Measurements from ENCODE around the gene KRTAP20-4. TPM values are rescaled to one million over a fixed set of nuclear protein-coding genes. Genes with fewer than 3 reads are reported as not detected.

KRTAP20-4 gene
- total RNA-seq, 5 donors from 2014 or later (not counting 1 experiment from before 2014, with no cell fraction given) = not detected

DNA sequence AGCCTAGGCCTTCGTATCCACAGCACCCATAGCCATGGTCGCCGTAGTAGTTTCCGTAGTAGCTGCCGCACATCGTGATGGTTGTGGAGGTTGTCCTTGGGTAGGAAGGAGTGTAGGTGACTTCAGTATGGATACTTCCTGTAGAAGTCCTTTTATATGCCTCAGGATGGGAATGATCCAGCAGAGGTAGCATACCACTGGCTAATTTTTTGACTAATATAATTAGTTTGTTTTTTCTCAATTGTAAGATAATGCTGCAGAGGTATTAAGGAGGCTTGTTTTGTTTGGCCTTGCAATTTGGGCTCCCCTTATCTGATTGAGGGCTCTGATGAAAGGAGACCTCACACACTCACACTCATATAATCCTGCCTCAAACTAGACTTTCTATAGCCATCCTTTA lies 21.6 kb upstream of the KRTAP20-4 start, which contains the start of gene KRTAP6-2:
TSS of gene KRTAP6-2 (minus strand) at position 101 of the 400 bp plus-strand sequence. CDS start at position 73, 28 bp downstream.
- POLR2A ChIA-PET = no interaction called here
- ATAC-seq (replicated peaks in 1 of 4) (no peak), DNase-seq (no peak)
- H3K27ac Mint-ChIP-seq = no peak within 1 kb of the TSS
- Histone ChIP-seq H3K4me1 (ENCODE audit: control insufficient read depth in 1 of 2, extremely low read depth in 1 of 2, insufficient read depth in 2 of 2, low read length in 2 of 2) (no peaks in the 10 kb centered on the region), H3K27me3 (replicated peaks in 1 of 2; ENCODE audit: control insufficient read depth in 2 of 2, extremely low read depth in 1 of 2, insufficient read depth in 2 of 2, low read length in 1 of 2) (no peaks in the 10 kb centered on the region), H3K4me3 (ENCODE audit: control insufficient read depth in 1 of 2, extremely low read depth in 1 of 2, low read length in 1 of 2) (no peak within 1 kb of the TSS), H3K9me3 (no peaks in the 10 kb centered on the region), H3K36me3 (ENCODE audit: control insufficient read depth in 2 of 2, extremely low read depth in 1 of 2, insufficient read depth in 1 of 2, low read length in 1 of 2) (no peaks in the 10 kb centered on the region), H3K27ac (ENCODE audit: low read length) (no peak within 1 kb of the TSS)
- H3K36me3 Mint-ChIP-seq = no peaks in the 10 kb centered on the region
- peaks cover 0 to 6% (median 0%) of the 10 kb centered on the region in 3 donors for H3K9me3 Mint-ChIP-seq
- WGBS (ENCODE audit: insufficient coverage) = 92% methylated on average over 4 of the region's 6 CpGs
- no peaks in the 10 kb centered on the region for H3K4me1 Mint-ChIP-seq
- peaks cover 0 to 6% of the 10 kb centered on the region in 2 donors for H3K27me3 Mint-ChIP-seq
- CTCF ChIA-PET = interaction anchor here in 1 of 2 donors (0.7 kb wide), 1 partner anchor 295 kb away, joined by 4 read pairs; no protein-coding TSS in a partner anchor
- no peak within 1 kb of the TSS for H3K4me3 Mint-ChIP-seq

DNA sequence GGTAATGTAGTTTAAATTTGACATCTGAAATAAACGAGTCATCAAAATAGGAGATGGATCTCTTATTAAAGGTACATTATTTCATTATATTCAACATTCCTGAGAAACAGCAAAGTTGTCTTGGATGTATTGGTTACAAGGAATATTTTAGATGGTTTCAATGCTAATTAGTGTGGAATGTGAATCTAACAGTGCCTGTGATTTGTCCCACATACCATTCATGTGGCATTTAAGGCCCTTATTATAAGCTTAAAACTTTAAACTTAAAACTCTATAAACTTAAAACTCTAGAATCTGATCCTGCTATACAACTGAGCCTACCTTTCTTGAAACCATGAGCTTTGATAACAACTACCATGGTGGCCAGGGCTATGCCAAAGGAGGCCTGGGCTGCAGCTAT lies 19.6 kb upstream of the KRTAP20-4 start, which contains the start of gene KRTAP22-1:
TSS of gene KRTAP22-1 (plus strand) at position 301 of the 400 bp plus-strand sequence.
- peaks cover 0 to 6% (median 0%) of the 10 kb centered on the region in 3 donors for H3K9me3 Mint-ChIP-seq
- H3K4me1 Mint-ChIP-seq = no peaks in the 10 kb centered on the region
- no peaks in the 10 kb centered on the region for H3K36me3 ChIP-seq (ENCODE audit: control insufficient read depth in 2 of 2, extremely low read depth in 1 of 2, insufficient read depth in 1 of 2, low read length in 1 of 2)
- no peak within 1 kb of the TSS for H3K27ac Mint-ChIP-seq
- ChIA-PET POLR2A (no interaction called here), CTCF (interaction anchor here in 1 of 2 donors (0.5 kb wide), 1 partner anchor 72 kb away, joined by 3 read pairs; no protein-coding TSS in a partner anchor)
- H3K27ac ChIP-seq (ENCODE audit: low read length) = no peak within 1 kb of the TSS
- no peak within 1 kb of the TSS for H3K4me3 Mint-ChIP-seq
- no peaks in the 10 kb centered on the region for H3K36me3 Mint-ChIP-seq
- H3K4me1 ChIP-seq (ENCODE audit: control insufficient read depth in 1 of 2, extremely low read depth in 1 of 2, insufficient read depth in 2 of 2, low read length in 2 of 2) = no peaks in the 10 kb centered on the region
- H3K27me3 ChIP-seq (replicated peaks in 1 of 2; ENCODE audit: control insufficient read depth in 2 of 2, extremely low read depth in 1 of 2, insufficient read depth in 2 of 2, low read length in 1 of 2) = no peaks in the 10 kb centered on the region
- no peak for ATAC-seq (replicated peaks in 1 of 4)
- DNase-seq = no peak
- H3K4me3 ChIP-seq (ENCODE audit: control insufficient read depth in 1 of 2, extremely low read depth in 1 of 2, low read length in 1 of 2) = no peak within 1 kb of the TSS
- no peaks in the 10 kb centered on the region for H3K9me3 ChIP-seq
- no CpG with 5 or more reads among the region's 1 CpG for WGBS (ENCODE audit: insufficient coverage)
- peaks cover 0 to 6% of the 10 kb centered on the region in 2 donors for H3K27me3 Mint-ChIP-seq

DNA sequence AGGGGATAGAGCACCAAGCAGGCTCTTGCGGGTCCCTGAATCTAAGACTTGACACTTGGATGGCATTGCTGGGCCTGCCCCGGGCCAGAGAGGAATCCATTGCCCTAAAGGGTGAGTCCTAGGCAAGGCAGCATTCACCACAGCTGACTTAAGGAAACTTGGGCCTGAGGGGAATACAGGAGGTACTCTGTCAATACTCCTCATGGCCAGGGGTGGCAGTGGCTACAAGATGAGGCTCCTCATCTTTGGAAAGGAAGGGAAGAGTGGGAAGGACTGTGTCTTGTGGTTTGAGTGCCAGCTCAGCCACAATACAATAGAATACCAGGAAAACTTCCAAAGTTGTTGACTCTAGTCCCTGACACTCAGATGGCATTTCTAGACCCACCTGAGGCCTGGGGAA lies 14.5 kb upstream of the KRTAP20-4 start:
- no peak overlapping the region for H3K4me3 Mint-ChIP-seq
- CTCF ChIA-PET = no interaction called here

DNA sequence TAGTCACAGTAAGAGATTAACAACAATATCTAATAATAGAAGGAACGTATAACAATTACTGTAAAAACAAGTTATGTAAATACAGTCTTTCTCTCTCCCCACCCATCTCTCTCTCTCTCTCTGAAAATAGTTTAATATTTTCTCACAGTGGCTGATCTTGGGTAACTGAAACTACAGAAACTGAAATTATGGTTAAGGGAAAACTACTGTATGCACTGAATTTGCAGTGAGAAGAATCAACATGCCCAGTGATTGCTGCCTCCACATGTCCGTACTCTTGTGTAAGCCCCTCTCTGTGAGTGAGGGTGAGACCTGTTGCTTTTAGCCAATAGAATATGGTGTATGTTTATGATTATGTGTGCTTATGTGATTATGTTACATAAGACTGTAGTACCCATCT lies 8.3 kb upstream of the KRTAP20-4 start:
- Histone ChIP-seq H3K9me3 (no peaks in the 10 kb centered on the region), H3K4me3 (ENCODE audit: control insufficient read depth in 1 of 2, extremely low read depth in 1 of 2, low read length in 1 of 2) (no peak overlapping the region), H3K27me3 (replicated peaks in 1 of 2; ENCODE audit: control insufficient read depth in 2 of 2, extremely low read depth in 1 of 2, insufficient read depth in 2 of 2, low read length in 1 of 2) (no peaks in the 10 kb centered on the region), H3K27ac (ENCODE audit: low read length) (no peak overlapping the region), H3K36me3 (ENCODE audit: control insufficient read depth in 2 of 2, extremely low read depth in 1 of 2, insufficient read depth in 1 of 2, low read length in 1 of 2) (no peaks in the 10 kb centered on the region), H3K4me1 (ENCODE audit: control insufficient read depth in 1 of 2, extremely low read depth in 1 of 2, insufficient read depth in 2 of 2, low read length in 2 of 2) (no peaks in the 10 kb centered on the region)
- ChIA-PET CTCF (no interaction called here), POLR2A (no interaction called here)
- no peak for ATAC-seq (replicated peaks in 1 of 4)
- Mint-ChIP-seq H3K36me3 (no peaks in the 10 kb centered on the region), H3K27me3 (peaks cover 0 to 3% of the 10 kb centered on the region in 2 donors), H3K4me3 (no peak overlapping the region), H3K27ac (no peak overlapping the region), H3K4me1 (no peaks in the 10 kb centered on the region), H3K9me3 (peaks cover 4 to 5% (median 4%) of the 10 kb centered on the region in 3 donors)
- DNase-seq = no peak
- 100% methylated on average over 1 of the region's 2 CpGs for WGBS (ENCODE audit: insufficient coverage)

More for the DNA sequence above, 14.5 kb upstream of the KRTAP20-4 start:
- peaks cover 0 to 6% of the 10 kb centered on the region in 2 donors for H3K27me3 Mint-ChIP-seq
- no peak for ATAC-seq (replicated peaks in 1 of 4)
- Histone ChIP-seq H3K36me3 (ENCODE audit: control insufficient read depth in 2 of 2, extremely low read depth in 1 of 2, insufficient read depth in 1 of 2, low read length in 1 of 2) (no peaks in the 10 kb centered on the region), H3K9me3 (no peaks in the 10 kb centered on the region), H3K4me3 (ENCODE audit: control insufficient read depth in 1 of 2, extremely low read depth in 1 of 2, low read length in 1 of 2) (no peak overlapping the region), H3K4me1 (ENCODE audit: control insufficient read depth in 1 of 2, extremely low read depth in 1 of 2, insufficient read depth in 2 of 2, low read length in 2 of 2) (no peaks in the 10 kb centered on the region), H3K27me3 (replicated peaks in 1 of 2; ENCODE audit: control insufficient read depth in 2 of 2, extremely low read depth in 1 of 2, insufficient read depth in 2 of 2, low read length in 1 of 2) (no peaks in the 10 kb centered on the region), H3K27ac (ENCODE audit: low read length) (no peak overlapping the region)
- no peaks in the 10 kb centered on the region for H3K36me3 Mint-ChIP-seq
- H3K27ac Mint-ChIP-seq = no peak overlapping the region
- no peaks in the 10 kb centered on the region for H3K4me1 Mint-ChIP-seq
- no peak for DNase-seq
- peaks cover 3 to 8% (median 4%) of the 10 kb centered on the region in 3 donors for H3K9me3 Mint-ChIP-seq
- POLR2A ChIA-PET = no interaction called here
- 83% methylated on average over 2 of the region's 2 CpGs for WGBS (ENCODE audit: insufficient coverage)

DNA sequence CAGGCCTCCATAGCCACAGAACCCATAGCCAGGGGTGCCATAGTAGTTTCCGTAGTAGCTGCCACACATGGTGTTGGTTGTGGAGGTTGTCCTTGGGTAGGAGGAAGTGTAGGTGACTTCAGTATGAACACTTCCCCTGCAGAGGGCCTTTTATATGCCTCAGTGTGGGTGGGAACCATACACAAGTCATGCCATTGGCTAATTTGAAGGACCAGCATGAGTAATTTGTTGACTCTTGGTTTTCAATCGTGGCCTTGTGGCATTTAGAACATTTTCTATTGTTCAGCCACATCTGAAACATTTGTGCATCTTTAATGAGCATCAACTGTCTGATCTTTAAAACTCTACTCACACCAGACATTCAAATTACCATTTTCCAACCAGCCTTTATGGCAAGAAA lies 6.6 kb upstream of the KRTAP20-4 start, which contains the start of gene KRTAP6-1:
TSS of gene KRTAP6-1 (minus strand) at position 95 of the 400 bp plus-strand sequence. CDS start at position 69, 26 bp downstream.
- Mint-ChIP-seq H3K27ac (no peak within 1 kb of the TSS), H3K4me1 (no peaks in the 10 kb centered on the region)

DNA sequence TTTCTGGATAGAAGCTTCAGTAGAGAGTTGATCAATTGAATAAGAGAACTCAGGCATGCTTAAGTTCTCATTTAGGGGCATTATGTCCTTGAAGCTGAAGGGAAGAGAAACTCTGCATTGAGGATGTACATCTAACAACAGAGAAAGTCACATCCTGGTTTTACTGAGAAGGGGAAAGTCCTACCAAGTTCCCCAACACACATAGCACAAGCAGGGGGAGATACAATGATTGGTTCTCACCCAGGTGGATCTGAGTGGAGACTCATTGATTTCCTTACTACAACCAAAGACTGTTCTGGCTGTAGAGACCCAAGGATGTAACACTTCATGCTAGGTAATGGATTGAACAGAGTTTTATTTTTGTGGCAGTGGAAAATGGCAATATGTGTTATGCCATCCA lies 5.2 kb upstream of the KRTAP20-4 start:
- no peaks in the 10 kb centered on the region for H3K4me1 ChIP-seq (ENCODE audit: control insufficient read depth in 1 of 2, extremely low read depth in 1 of 2, insufficient read depth in 2 of 2, low read length in 2 of 2)
- H3K36me3 ChIP-seq (ENCODE audit: control insufficient read depth in 2 of 2, extremely low read depth in 1 of 2, insufficient read depth in 1 of 2, low read length in 1 of 2) = no peaks in the 10 kb centered on the region
- no peak overlapping the region for H3K4me3 Mint-ChIP-seq
- no peaks in the 10 kb centered on the region for H3K27me3 ChIP-seq (replicated peaks in 1 of 2; ENCODE audit: control insufficient read depth in 2 of 2, extremely low read depth in 1 of 2, insufficient read depth in 2 of 2, low read length in 1 of 2)
- H3K4me3 ChIP-seq (ENCODE audit: control insufficient read depth in 1 of 2, extremely low read depth in 1 of 2, low read length in 1 of 2) = no peak overlapping the region
- H3K9me3 ChIP-seq = no peaks in the 10 kb centered on the region
- no peaks in the 10 kb centered on the region for H3K4me1 Mint-ChIP-seq
- H3K27ac Mint-ChIP-seq = no peak overlapping the region
- peaks cover 4 to 5% (median 4%) of the 10 kb centered on the region in 3 donors for H3K9me3 Mint-ChIP-seq
- H3K27me3 Mint-ChIP-seq = peaks cover 0 to 3% of the 10 kb centered on the region in 2 donors
- DNase-seq (no peak), ATAC-seq (replicated peaks in 1 of 4) (no peak)
- ChIA-PET POLR2A (no interaction called here), CTCF (no interaction called here)
- no peaks in the 10 kb centered on the region for H3K36me3 Mint-ChIP-seq
- no peak overlapping the region for H3K27ac ChIP-seq (ENCODE audit: low read length)

More for the DNA sequence above, 6.6 kb upstream of the KRTAP20-4 start, which contains the start of gene KRTAP6-1:
- ChIA-PET POLR2A (no interaction called here), CTCF (no interaction called here)
- H3K27me3 ChIP-seq (replicated peaks in 1 of 2; ENCODE audit: control insufficient read depth in 2 of 2, extremely low read depth in 1 of 2, insufficient read depth in 2 of 2, low read length in 1 of 2) = no peaks in the 10 kb centered on the region
- H3K36me3 ChIP-seq (ENCODE audit: control insufficient read depth in 2 of 2, extremely low read depth in 1 of 2, insufficient read depth in 1 of 2, low read length in 1 of 2) = no peaks in the 10 kb centered on the region
- DNase-seq = no peak
- ATAC-seq (replicated peaks in 1 of 4) = no peak
- no peaks in the 10 kb centered on the region for H3K4me1 ChIP-seq (ENCODE audit: control insufficient read depth in 1 of 2, extremely low read depth in 1 of 2, insufficient read depth in 2 of 2, low read length in 2 of 2)
- no peak within 1 kb of the TSS for H3K4me3 ChIP-seq (ENCODE audit: control insufficient read depth in 1 of 2, extremely low read depth in 1 of 2, low read length in 1 of 2)
- H3K27ac ChIP-seq (ENCODE audit: low read length) = no peak within 1 kb of the TSS
- H3K36me3 Mint-ChIP-seq = no peaks in the 10 kb centered on the region
- WGBS (ENCODE audit: insufficient coverage) = 27% methylated on average over 1 of the region's 2 CpGs
- H3K9me3 Mint-ChIP-seq = peaks cover 4 to 5% (median 4%) of the 10 kb centered on the region in 3 donors
- no peak within 1 kb of the TSS for H3K4me3 Mint-ChIP-seq
- peaks cover 0 to 3% of the 10 kb centered on the region in 2 donors for H3K27me3 Mint-ChIP-seq
- no peaks in the 10 kb centered on the region for H3K9me3 ChIP-seq

Data from T-cell (primary cell).